CD14-positive monocyte (primary cell): ENCODE data around the gene MYO1H. TPM values are rescaled to one million over a fixed set of nuclear protein-coding genes. Genes with fewer than 3 reads are reported as not detected.
A peak's percentile ranks its signal among the peaks of the same experiment; 100 is the strongest.

ENCODE experiments used
- DNase-seq, 3 donors: peaks; one replicate each; pipeline ENCODE4 v3.0.0-alpha.2; 2011 to 2022
- H2AFZ ChIP-seq: 2 replicates; pipeline ENCODE4 v1.6.0; 2012; ENCODE audit warnings: mild to moderate bottlenecking, low read depth, low read length, inconsistent platforms; ENCODE audit not compliant: insufficient read depth, poor library complexity, severe bottlenecking
- H3K27ac ChIP-seq, 2 donors: 1 replicate in 1 of 2; 2 replicates in 1 of 2; pipeline ENCODE4 v1.5.1; 2012 to 2013; ENCODE audit warnings: low read length in 2 of 2, control low read depth in 1 of 2, inconsistent platforms in 1 of 2, low read depth in 1 of 2, mild to moderate bottlenecking in 1 of 2
- H3K27me3 ChIP-seq, 2 donors: one replicate each; pipeline versions ENCODE4 v1.6.0 to v1.6.1; 2011 to 2013; ENCODE audit warnings: low read length in 2 of 2; ENCODE audit not compliant: control insufficient read depth in 2 of 2, insufficient read depth in 2 of 2
- H3K36me3 ChIP-seq, 2 donors: replicated peaks in 1 of 2; 1 replicate in 1 of 2; 2 replicates in 1 of 2; pipeline versions ENCODE4 v1.5.1 to v1.6.1; 2012 to 2013; ENCODE audit warnings: low read length in 2 of 2, control low read depth in 1 of 2, inconsistent platforms in 1 of 2, mild to moderate bottlenecking in 1 of 2; ENCODE audit not compliant: insufficient read depth in 2 of 2, control insufficient read depth in 1 of 2
- H3K4me1 ChIP-seq, 2 donors: 1 replicate in 1 of 2; 2 replicates in 1 of 2; pipeline versions ENCODE4 v1.5.1 to v1.6.1; 2012 to 2013; ENCODE audit warnings: low read length in 2 of 2, control low read depth in 1 of 2, inconsistent platforms in 1 of 2, mild to moderate bottlenecking in 1 of 2, moderate library complexity in 1 of 2; ENCODE audit not compliant: insufficient read depth in 2 of 2, control insufficient read depth in 1 of 2
- H3K4me2 ChIP-seq: replicated peaks from 2 replicates; pipeline ENCODE3; 2012; ENCODE audit warnings: low read length, moderate library complexity, mild to moderate bottlenecking; ENCODE audit not compliant: poor library complexity, severe bottlenecking; ENCODE audit errors: extremely low read depth
- H3K4me3 ChIP-seq, 3 experiments: fragments of 200-600 bp in 1 of 3; sonication (generic) in 1 of 3; replicated peaks in 1 of 3; 1 replicate in 2 of 3; 2 replicates in 1 of 3; pipeline ENCODE4 v1.5.1; 2011 to 2013; ENCODE audit warnings: low read length in 3 of 3, mild to moderate bottlenecking in 3 of 3, control low read depth in 2 of 3, low read depth in 2 of 3, inconsistent platforms in 1 of 3, moderate library complexity in 1 of 3
- H3K79me2 ChIP-seq: 2 replicates; pipeline ENCODE4 v1.6.0; 2012; ENCODE audit warnings: mild to moderate bottlenecking, control low read depth, inconsistent platforms, low read length, moderate library complexity; ENCODE audit not compliant: insufficient read depth
- H3K9ac ChIP-seq: 2 replicates; pipeline ENCODE4 v1.6.0; 2017; ENCODE audit warnings: low read length, mild to moderate bottlenecking; ENCODE audit not compliant: insufficient read depth, poor library complexity, severe bottlenecking
- H3K9me3 ChIP-seq, 2 donors: replicated peaks in 1 of 2; 1 replicate in 1 of 2; 2 replicates in 1 of 2; pipeline versions ENCODE4 v1.5.1 to v1.6.1; 2012 to 2013; ENCODE audit warnings: low read length in 2 of 2, control low read depth in 1 of 2; ENCODE audit not compliant: control insufficient read depth in 1 of 2, insufficient read depth in 1 of 2
- H4K20me1 ChIP-seq: 2 replicates; pipeline ENCODE4 v1.6.0; 2012; ENCODE audit warnings: mild to moderate bottlenecking, low read length, control low read depth, moderate library complexity; ENCODE audit not compliant: insufficient read depth
- H3K27ac Mint-ChIP-seq, 7 donors: one replicate each; pipeline ENCODE4 v1.8.0; 2020; ENCODE audit warnings: mild to moderate bottlenecking in 7 of 7, mixed read lengths in 7 of 7, moderate library complexity in 6 of 7, inconsistent platforms in 2 of 7
- H3K27me3 Mint-ChIP-seq, 3 donors: one replicate each; pipeline ENCODE4 v1.8.0; 2021 to 2022; ENCODE audit warnings: low read depth in 3 of 3, mild to moderate bottlenecking in 3 of 3, mixed read lengths in 3 of 3, moderate library complexity in 3 of 3, inconsistent platforms in 1 of 3
- H3K36me3 Mint-ChIP-seq, 2 donors: one replicate each; pipeline ENCODE4 v1.8.0; 2020; ENCODE audit warnings: mixed read lengths in 2 of 2, inconsistent platforms in 1 of 2, mild to moderate bottlenecking in 1 of 2
- H3K4me1 Mint-ChIP-seq: one replicate; pipeline ENCODE4 v1.8.0; 2020; ENCODE audit warnings: mild to moderate bottlenecking, mixed read lengths
- H3K4me3 Mint-ChIP-seq, 2 donors: one replicate each; pipeline ENCODE4 v1.8.0; 2020; ENCODE audit warnings: mild to moderate bottlenecking in 2 of 2, mixed read lengths in 2 of 2, moderate library complexity in 1 of 2
- H3K9me3 Mint-ChIP-seq, 7 donors: one replicate each; pipeline ENCODE4 v1.8.0; 2020 to 2022; ENCODE audit warnings: mixed read lengths in 7 of 7, mild to moderate bottlenecking in 6 of 7, moderate library complexity in 6 of 7, inconsistent platforms in 2 of 7
- WGBS: methylation state at CpG from one replicate; pipeline ENCODE4 v1.1.5; 2013; ENCODE audit warnings: missing lambda C conversion rate; ENCODE audit not compliant: insufficient coverage; 5-methylcytosine and 5-hydroxymethylcytosine counted together
- intact Hi-C, 2 donors: fragments of 100-400 bp; cut with micrococcal nuclease; formaldehyde crosslinking; loops; one replicate each; pipeline versions ENCODE4 v1.15.0 to v1.15.1; 2023
- polyA plus RNA-seq, 3 donors: library from polyadenylated mRNA; depleted of rRNA in 1 of 3; unstranded in 2 of 3; stranded (reverse) in 1 of 3; fragments of 300-500 nt in 2 of 3; fragments of >200 nt in 1 of 3; fragmentation: Illumina TruSeq in 2 of 3; gene quantifications; 1 replicate in 2 of 3; 2 replicates in 1 of 3; pipeline ENCODE4 v1.2.3, GENCODE V29; 2012 to 2021
- TF ChIP-seq, protein P1 (sequence below): fragments of 200-600 bp; IDR thresholded peaks from one replicate; pipeline ENCODE4 v1.8.0; 2022; ENCODE audit warnings: antibody characterized with exemption, mild to moderate bottlenecking

Gene MYO1H
- polyA plus RNA-seq, 3 donors: not detected

- no peak overlapping the region for H3K4me3 ChIP-seq
- H3K9me3 ChIP-seq: no peaks in the 10 kb centered on the region
- intact Hi-C loops: no loop called here
- no peaks in the 10 kb centered on the region for H3K27me3 ChIP-seq
- H3K27ac ChIP-seq: no peak overlapping the region
- WGBS: 100% methylated on average over 2 of the region's 6 CpGs
- no peaks in the 10 kb centered on the region for H3K4me1 Mint-ChIP-seq
- H3K36me3 Mint-ChIP-seq: peaks cover 36 to 46% of the 10 kb centered on the region in 2 donors
- H3K27me3 Mint-ChIP-seq: no peaks in the 10 kb centered on the region
- no peaks in the 10 kb centered on the region for H4K20me1 ChIP-seq
- DNase-seq: no peak
- H3K9ac ChIP-seq: no peak overlapping the region
- no peak overlapping the region for H2AFZ ChIP-seq
- H3K79me2 ChIP-seq: no peaks in the 10 kb centered on the region
- peaks cover 20 to 43% of the 10 kb centered on the region in 2 donors for H3K36me3 ChIP-seq
- peak overlapping the region in 1 of 7 donors; percentile 31 for H3K27ac Mint-ChIP-seq
- no peak overlapping the region for H3K4me3 Mint-ChIP-seq
- H3K4me1 ChIP-seq: no peaks in the 10 kb centered on the region
- TF ChIP-seq, protein P1, sequence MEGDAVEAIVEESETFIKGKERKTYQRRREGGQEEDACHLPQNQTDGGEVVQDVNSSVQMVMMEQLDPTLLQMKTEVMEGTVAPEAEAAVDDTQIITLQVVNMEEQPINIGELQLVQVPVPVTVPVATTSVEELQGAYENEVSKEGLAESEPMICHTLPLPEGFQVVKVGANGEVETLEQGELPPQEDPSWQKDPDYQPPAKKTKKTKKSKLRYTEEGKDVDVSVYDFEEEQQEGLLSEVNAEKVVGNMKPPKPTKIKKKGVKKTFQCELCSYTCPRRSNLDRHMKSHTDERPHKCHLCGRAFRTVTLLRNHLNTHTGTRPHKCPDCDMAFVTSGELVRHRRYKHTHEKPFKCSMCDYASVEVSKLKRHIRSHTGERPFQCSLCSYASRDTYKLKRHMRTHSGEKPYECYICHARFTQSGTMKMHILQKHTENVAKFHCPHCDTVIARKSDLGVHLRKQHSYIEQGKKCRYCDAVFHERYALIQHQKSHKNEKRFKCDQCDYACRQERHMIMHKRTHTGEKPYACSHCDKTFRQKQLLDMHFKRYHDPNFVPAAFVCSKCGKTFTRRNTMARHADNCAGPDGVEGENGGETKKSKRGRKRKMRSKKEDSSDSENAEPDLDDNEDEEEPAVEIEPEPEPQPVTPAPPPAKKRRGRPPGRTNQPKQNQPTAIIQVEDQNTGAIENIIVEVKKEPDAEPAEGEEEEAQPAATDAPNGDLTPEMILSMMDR: no peak
- H3K9me3 Mint-ChIP-seq: no peaks in the 10 kb centered on the region
- no peak overlapping the region for H3K4me2 ChIP-seq
Observed at GRCh38 chr12:109444259-109444658, 96.6 kb downstream of the MYO1H start.

DNA sequence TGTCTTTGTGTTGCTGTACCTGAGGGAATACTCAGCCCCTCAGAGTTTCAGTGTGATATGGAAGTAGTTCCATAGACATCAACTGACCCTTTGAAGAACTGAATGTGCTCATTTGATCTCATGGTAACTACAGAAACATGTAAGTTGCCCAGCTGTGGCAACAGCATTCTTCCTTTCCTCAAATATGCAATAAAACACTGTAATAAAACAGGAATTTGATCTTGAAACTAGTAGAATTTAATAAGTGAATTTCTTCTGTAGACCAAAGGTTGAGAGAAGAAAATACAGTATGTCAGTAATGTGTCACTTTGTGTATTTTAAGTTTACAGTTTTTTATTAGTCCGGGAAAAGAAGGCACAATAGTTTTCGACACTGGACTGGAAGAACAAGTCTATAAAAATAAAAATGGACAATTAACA, 97.5 kb downstream of the MYO1H start:
- Mint-ChIP-seq H3K4me3 (no peak overlapping the region), H3K4me1 (no peaks in the 10 kb centered on the region), H3K36me3 (peaks cover 43 to 55% of the 10 kb centered on the region in 2 donors), H3K27ac (no peak overlapping the region), H3K27me3 (no peaks in the 10 kb centered on the region), H3K9me3 (no peaks in the 10 kb centered on the region)
- Histone ChIP-seq H3K4me3 (no peak overlapping the region), H3K9me3 (no peaks in the 10 kb centered on the region), H3K36me3 (peaks cover 23 to 52% of the 10 kb centered on the region in 2 donors), H3K27me3 (no peaks in the 10 kb centered on the region), H3K4me1 (no peaks in the 10 kb centered on the region), H4K20me1 (no peaks in the 10 kb centered on the region), H3K9ac (no peak overlapping the region), H3K79me2 (no peaks in the 10 kb centered on the region), H3K4me2 (no peak overlapping the region), H3K27ac (no peak overlapping the region), H2AFZ (no peak overlapping the region)
- TF ChIP-seq, protein P1: no peak
- DNase-seq: no peak
- intact Hi-C loops: no loop called here
- WGBS: 100% methylated on average over 1 of the region's 2 CpGs
